ENCODE results near the gene ADGRE1.

ADGRE1 gene

GRCh38 chr19:6988257-6988656, 100.9 kb downstream of the ADGRE1 start:
- no peaks in the 10 kb centered on the region for H3K9me3 ChIP-seq (ENCODE audit: insufficient read depth, low read length)
- no peaks in the 10 kb centered on the region for H3F3A ChIP-seq (ENCODE audit: insufficient read depth)
- H3K4me2 ChIP-seq (ENCODE audit: low read depth, low read length, poor library complexity, severe bottlenecking): no peak overlapping the region
- no peak overlapping the region for H3K9ac ChIP-seq (ENCODE audit: low read length)
- H3K27me3 ChIP-seq (ENCODE audit: low read length): no peaks in the 10 kb centered on the region
- no peaks in the 10 kb centered on the region for H3K79me2 ChIP-seq (ENCODE audit: insufficient read depth, low read length)
- no peak overlapping the region for H3K27ac ChIP-seq (ENCODE audit: low read depth, low read length)
- TF ChIP-seq EZH2phosphoT487 (conservative IDR thresholded peaks at IDR 0.05; ENCODE audit: low read length): no peak
- TF ChIP-seq, protein P1, sequence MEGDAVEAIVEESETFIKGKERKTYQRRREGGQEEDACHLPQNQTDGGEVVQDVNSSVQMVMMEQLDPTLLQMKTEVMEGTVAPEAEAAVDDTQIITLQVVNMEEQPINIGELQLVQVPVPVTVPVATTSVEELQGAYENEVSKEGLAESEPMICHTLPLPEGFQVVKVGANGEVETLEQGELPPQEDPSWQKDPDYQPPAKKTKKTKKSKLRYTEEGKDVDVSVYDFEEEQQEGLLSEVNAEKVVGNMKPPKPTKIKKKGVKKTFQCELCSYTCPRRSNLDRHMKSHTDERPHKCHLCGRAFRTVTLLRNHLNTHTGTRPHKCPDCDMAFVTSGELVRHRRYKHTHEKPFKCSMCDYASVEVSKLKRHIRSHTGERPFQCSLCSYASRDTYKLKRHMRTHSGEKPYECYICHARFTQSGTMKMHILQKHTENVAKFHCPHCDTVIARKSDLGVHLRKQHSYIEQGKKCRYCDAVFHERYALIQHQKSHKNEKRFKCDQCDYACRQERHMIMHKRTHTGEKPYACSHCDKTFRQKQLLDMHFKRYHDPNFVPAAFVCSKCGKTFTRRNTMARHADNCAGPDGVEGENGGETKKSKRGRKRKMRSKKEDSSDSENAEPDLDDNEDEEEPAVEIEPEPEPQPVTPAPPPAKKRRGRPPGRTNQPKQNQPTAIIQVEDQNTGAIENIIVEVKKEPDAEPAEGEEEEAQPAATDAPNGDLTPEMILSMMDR (IDR thresholded peaks at IDR 0.05; ENCODE audit: insufficient read depth, low read length, poor library complexity, severe bottlenecking): no peak
- no peak overlapping the region for H2AFZ ChIP-seq (ENCODE audit: low read depth, low read length, severe bottlenecking)
- H3K36me3 ChIP-seq (ENCODE audit: low read length): no peaks in the 10 kb centered on the region
- H3K4me3 ChIP-seq (ENCODE audit: insufficient read depth, low read length, poor library complexity, severe bottlenecking): no peak overlapping the region
- no peaks in the 10 kb centered on the region for H4K20me1 ChIP-seq (ENCODE audit: low read depth, low read length)
- no peaks in the 10 kb centered on the region for H3K9me2 ChIP-seq (replicated peaks; ENCODE audit: insufficient read depth, low read length)
